T-helper 9 cell (primary cell): ENCODE measurements around the gene AKR7A2.
"Not testable (repeated sequence)": the region's sequence is repeated elsewhere in the genome, so short reads cannot be mapped to it uniquely, and the experiment has no call there.

ENCODE experiments used
- DNase-seq: peaks from one replicate; pipeline ENCODE4 v3.0.0-alpha.2; 2020

The AKR7A2 gene

GRCh38 chr1:19324665-19324990, 12.7 kb upstream of the AKR7A2 start:
- no peak for DNase-seq

GRCh38 chr1:19323987-19324664, 12.2 kb upstream of the AKR7A2 start:
- no peak for DNase-seq

- DNase-seq = no peak
These were observed 10.5 kb upstream of the AKR7A2 start for GRCh38 chr1:19322481-19322880.

GRCh38 chr1:19321071-19321470, 9.1 kb upstream of the AKR7A2 start:
- DNase-seq = no peak

GRCh38 chr1:19319196-19319595, 7.3 kb upstream of the AKR7A2 start:
- DNase-seq = no peak

- DNase-seq = no peak
These were observed 5.4 kb upstream of the AKR7A2 start for GRCh38 chr1:19317126-19317910.

GRCh38 chr1:19315378-19316198, 3.6 kb upstream of the AKR7A2 start:
- DNase-seq = no peak

GRCh38 chr1:19313961-19314882, 2.3 kb upstream of the AKR7A2 start:
- no peak for DNase-seq

GRCh38 chr1:19313636-19313959, 1.7 kb upstream of the AKR7A2 start:
- no peak for DNase-seq

- DNase-seq = no peak
These were observed 1.1 kb upstream of the AKR7A2 start for GRCh38 chr1:19312782-19313635.

- peak; percentile 10 for DNase-seq
These were observed 427 bp downstream of the AKR7A2 start for GRCh38 chr1:19311503-19311930.

GRCh38 chr1:19310720-19311502, 1.0 kb downstream of the AKR7A2 start:
- DNase-seq = no peak

GRCh38 chr1:19310061-19310460, 1.9 kb downstream of the AKR7A2 start:
- no peak for DNase-seq

GRCh38 chr1:19309123-19309813, 2.7 kb downstream of the AKR7A2 start:
- no peak for DNase-seq

- no peak for DNase-seq
These were observed 3.4 kb downstream of the AKR7A2 start for GRCh38 chr1:19308509-19308907.

GRCh38 chr1:19307794-19308508, 4.0 kb downstream of the AKR7A2 start:
- DNase-seq = no peak

- no peak for DNase-seq
These were observed 5.0 kb downstream of the AKR7A2 start for GRCh38 chr1:19306941-19307340.

GRCh38 chr1:19305880-19306279, 6.1 kb downstream of the AKR7A2 start:
- no peak for DNase-seq

GRCh38 chr1:19304081-19304480, 7.9 kb downstream of the AKR7A2 start:
- not testable (repeated sequence) for DNase-seq
